ENCODE data around the gene COMMD3. TPM values are rescaled to one million over a fixed set of nuclear protein-coding genes. Genes with fewer than 3 reads are reported as not detected.

The COMMD3 gene
- total RNA-seq, 1 donor from 2014 or later, result 42.3 TPM

GRCh38 chr10:22285130-22285529 is 31.1 kb upstream of the COMMD3 start:
- Mint-ChIP-seq H3K27ac (ENCODE audit: unreplicated experiment) (no peak overlapping the region), H3K36me3 (ENCODE audit: low read depth, unreplicated experiment) (no peaks in the 10 kb centered on the region), H3K27me3 (ENCODE audit: unreplicated experiment) (no peaks in the 10 kb centered on the region), H3K4me1 (ENCODE audit: unreplicated experiment) (no peaks in the 10 kb centered on the region), H3K9me3 (ENCODE audit: unreplicated experiment) (no peaks in the 10 kb centered on the region), H3K4me3 (ENCODE audit: unreplicated experiment) (no peak overlapping the region)
- DNase-seq (ENCODE audit: low spot score), result no peak
- TF ChIP-seq CTCF (IDR thresholded peaks at IDR 0.05; ENCODE audit: unreplicated experiment), result no peak

- Mint-ChIP-seq H3K9me3 (ENCODE audit: unreplicated experiment) (no peaks in the 10 kb centered on the region), H3K27me3 (ENCODE audit: unreplicated experiment) (no peaks in the 10 kb centered on the region), H3K4me3 (ENCODE audit: unreplicated experiment) (no peak overlapping the region)
These were observed 22.3 kb upstream of the COMMD3 start for GRCh38 chr10:22293747-22294404.

GRCh38 chr10:22294694-22295093 is 21.5 kb upstream of the COMMD3 start:
- Mint-ChIP-seq H3K36me3 (ENCODE audit: low read depth, unreplicated experiment) (no peaks in the 10 kb centered on the region), H3K4me1 (ENCODE audit: unreplicated experiment) (no peaks in the 10 kb centered on the region), H3K27ac (ENCODE audit: unreplicated experiment) (no peak overlapping the region), H3K9me3 (ENCODE audit: unreplicated experiment) (no peaks in the 10 kb centered on the region), H3K27me3 (ENCODE audit: unreplicated experiment) (no peaks in the 10 kb centered on the region), H3K4me3 (ENCODE audit: unreplicated experiment) (no peak overlapping the region)
- no peak for DNase-seq (ENCODE audit: low spot score)
- no peak for TF ChIP-seq CTCF (IDR thresholded peaks at IDR 0.05; ENCODE audit: unreplicated experiment)

More at GRCh38 chr10:22293747-22294404, 22.3 kb upstream of the COMMD3 start:
- no peaks in the 10 kb centered on the region for H3K4me1 Mint-ChIP-seq (ENCODE audit: unreplicated experiment)
- H3K36me3 Mint-ChIP-seq (ENCODE audit: low read depth, unreplicated experiment), result no peaks in the 10 kb centered on the region
- no peak overlapping the region for H3K27ac Mint-ChIP-seq (ENCODE audit: unreplicated experiment)
- TF ChIP-seq CTCF (IDR thresholded peaks at IDR 0.05; ENCODE audit: unreplicated experiment), result no peak
- DNase-seq (ENCODE audit: low spot score), result no peak

GRCh38 chr10:22301193-22301592 is 15.0 kb upstream of the COMMD3 start:
- TF ChIP-seq CTCF (IDR thresholded peaks at IDR 0.05; ENCODE audit: unreplicated experiment), result no peak
- Mint-ChIP-seq H3K9me3 (ENCODE audit: unreplicated experiment) (no peaks in the 10 kb centered on the region), H3K27me3 (ENCODE audit: unreplicated experiment) (no peaks in the 10 kb centered on the region), H3K4me1 (ENCODE audit: unreplicated experiment) (no peaks in the 10 kb centered on the region), H3K36me3 (ENCODE audit: low read depth, unreplicated experiment) (no peaks in the 10 kb centered on the region), H3K4me3 (ENCODE audit: unreplicated experiment) (no peak overlapping the region), H3K27ac (ENCODE audit: unreplicated experiment) (no peak overlapping the region)
- no peak for DNase-seq (ENCODE audit: low spot score)

- no peak for DNase-seq (ENCODE audit: low spot score)
- no peaks in the 10 kb centered on the region for H3K36me3 Mint-ChIP-seq (ENCODE audit: low read depth, unreplicated experiment)
- TF ChIP-seq CTCF (IDR thresholded peaks at IDR 0.05; ENCODE audit: unreplicated experiment), result no peak
- H3K27me3 Mint-ChIP-seq (ENCODE audit: unreplicated experiment), result no peaks in the 10 kb centered on the region
- no peak overlapping the region for H3K27ac Mint-ChIP-seq (ENCODE audit: unreplicated experiment)
- H3K4me3 Mint-ChIP-seq (ENCODE audit: unreplicated experiment), result no peak overlapping the region
- no peaks in the 10 kb centered on the region for H3K9me3 Mint-ChIP-seq (ENCODE audit: unreplicated experiment)
- no peaks in the 10 kb centered on the region for H3K4me1 Mint-ChIP-seq (ENCODE audit: unreplicated experiment)
These were observed 12.7 kb upstream of the COMMD3 start for GRCh38 chr10:22303461-22303860.

Measured in endothelial cell (in vitro differentiated cells).